ENCODE data around the gene LYPD6. TPM values are rescaled to one million over a fixed set of nuclear protein-coding genes. Genes with fewer than 3 reads are reported as not detected.

Gene LYPD6
- total RNA-seq, 1 donor from 2014 or later = 4.1 TPM

DNA sequence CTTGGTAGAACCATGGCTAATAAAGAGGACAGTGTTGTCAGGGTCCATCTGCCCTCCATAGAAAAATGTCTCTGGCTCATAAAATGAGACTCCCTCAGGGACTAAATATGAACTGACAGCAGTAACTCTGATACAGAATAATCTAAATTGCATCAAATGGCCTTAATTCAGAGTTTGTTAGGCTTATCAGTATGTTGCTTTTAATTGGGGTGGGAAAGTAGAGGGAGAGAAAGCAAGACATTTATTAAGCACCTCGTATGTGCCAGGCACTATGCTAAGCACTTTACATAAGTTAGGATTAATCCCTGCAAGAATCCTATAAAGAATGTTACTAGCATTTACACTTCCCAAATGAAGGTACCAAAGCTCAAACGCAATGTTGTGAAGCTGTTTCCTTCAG, 142.0 kb downstream of the LYPD6 start:
- H3K36me3 ChIP-seq = no peaks in the 10 kb centered on the region
- Mint-ChIP-seq H3K4me1 (peaks cover 13% of the 10 kb centered on the region), H3K27ac (no peak overlapping the region), H3K36me3 (peaks cover 12% of the 10 kb centered on the region), H3K27me3 (ENCODE audit: insufficient read depth, low read depth) (no peaks in the 10 kb centered on the region), H3K4me3 (no peak overlapping the region), H3K9me3 (no peaks in the 10 kb centered on the region)
- no peaks in the 10 kb centered on the region for H3K9me3 ChIP-seq (ENCODE audit: low read depth)
- H3K27ac ChIP-seq = no peak overlapping the region
- no peak overlapping the region for H3K4me2 ChIP-seq
- H3K9ac ChIP-seq = no peak overlapping the region
- no peak overlapping the region for H2AFZ ChIP-seq (replicated peaks)
- no peaks in the 10 kb centered on the region for H4K20me1 ChIP-seq (ENCODE audit: low read depth)
- no peaks in the 10 kb centered on the region for H3K4me1 ChIP-seq
- TF ChIP-seq, protein P1, sequence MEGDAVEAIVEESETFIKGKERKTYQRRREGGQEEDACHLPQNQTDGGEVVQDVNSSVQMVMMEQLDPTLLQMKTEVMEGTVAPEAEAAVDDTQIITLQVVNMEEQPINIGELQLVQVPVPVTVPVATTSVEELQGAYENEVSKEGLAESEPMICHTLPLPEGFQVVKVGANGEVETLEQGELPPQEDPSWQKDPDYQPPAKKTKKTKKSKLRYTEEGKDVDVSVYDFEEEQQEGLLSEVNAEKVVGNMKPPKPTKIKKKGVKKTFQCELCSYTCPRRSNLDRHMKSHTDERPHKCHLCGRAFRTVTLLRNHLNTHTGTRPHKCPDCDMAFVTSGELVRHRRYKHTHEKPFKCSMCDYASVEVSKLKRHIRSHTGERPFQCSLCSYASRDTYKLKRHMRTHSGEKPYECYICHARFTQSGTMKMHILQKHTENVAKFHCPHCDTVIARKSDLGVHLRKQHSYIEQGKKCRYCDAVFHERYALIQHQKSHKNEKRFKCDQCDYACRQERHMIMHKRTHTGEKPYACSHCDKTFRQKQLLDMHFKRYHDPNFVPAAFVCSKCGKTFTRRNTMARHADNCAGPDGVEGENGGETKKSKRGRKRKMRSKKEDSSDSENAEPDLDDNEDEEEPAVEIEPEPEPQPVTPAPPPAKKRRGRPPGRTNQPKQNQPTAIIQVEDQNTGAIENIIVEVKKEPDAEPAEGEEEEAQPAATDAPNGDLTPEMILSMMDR (IDR thresholded peaks at IDR 0.05) = no peak
- TF ChIP-seq EZH2phosphoT487 (IDR thresholded peaks at IDR 0.05) (no peak), EZH2 (IDR thresholded peaks at IDR 0.05) (no peak)
- H3K27me3 ChIP-seq = no peaks in the 10 kb centered on the region
- no peak overlapping the region for H3K4me3 ChIP-seq
- no peaks in the 10 kb centered on the region for H3K79me2 ChIP-seq (ENCODE audit: low read depth)
- H3F3A ChIP-seq (ENCODE audit: low read depth) = no peaks in the 10 kb centered on the region
- no peak for DNase-seq (ENCODE audit: low spot score)

DNA sequence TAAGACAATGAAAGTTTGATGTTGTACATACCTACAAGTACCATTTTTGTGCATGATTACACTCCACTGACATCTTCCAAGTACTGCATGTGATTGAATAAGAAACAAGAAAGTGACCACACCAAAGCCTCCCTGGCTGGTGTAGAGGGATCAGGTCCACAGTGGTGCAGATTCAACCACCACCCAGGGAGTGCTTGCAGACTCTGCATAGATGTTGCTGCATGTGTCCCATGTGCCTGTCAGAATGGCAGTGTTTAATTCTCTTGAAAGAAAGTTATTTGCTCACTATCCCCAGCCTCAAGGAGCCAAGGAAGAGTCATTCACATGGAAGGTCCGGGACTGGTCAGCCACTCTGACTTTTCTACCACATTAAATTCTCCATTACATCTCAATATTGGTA, 142.7 kb downstream of the LYPD6 start:
- no peak for TF ChIP-seq EZH2 (IDR thresholded peaks at IDR 0.05)
- no peak for TF ChIP-seq EZH2phosphoT487 (IDR thresholded peaks at IDR 0.05)
- TF ChIP-seq, protein P1 (IDR thresholded peaks at IDR 0.05) = no peak
- H3F3A ChIP-seq (ENCODE audit: low read depth) = no peaks in the 10 kb centered on the region
- Mint-ChIP-seq H3K4me3 (no peak overlapping the region), H3K9me3 (no peaks in the 10 kb centered on the region), H3K36me3 (peaks cover 12% of the 10 kb centered on the region), H3K4me1 (peaks cover 13% of the 10 kb centered on the region), H3K27ac (no peak overlapping the region), H3K27me3 (ENCODE audit: insufficient read depth, low read depth) (no peaks in the 10 kb centered on the region)
- H3K27me3 ChIP-seq = no peaks in the 10 kb centered on the region
- no peaks in the 10 kb centered on the region for H3K4me1 ChIP-seq
- H3K36me3 ChIP-seq = no peaks in the 10 kb centered on the region
- H3K9me3 ChIP-seq (ENCODE audit: low read depth) = no peaks in the 10 kb centered on the region
- H2AFZ ChIP-seq (replicated peaks) = no peak overlapping the region
- H3K9ac ChIP-seq = no peak overlapping the region
- H3K4me3 ChIP-seq = no peak overlapping the region
- H3K79me2 ChIP-seq (ENCODE audit: low read depth) = no peaks in the 10 kb centered on the region
- no peak overlapping the region for H3K4me2 ChIP-seq
- H4K20me1 ChIP-seq (ENCODE audit: low read depth) = no peaks in the 10 kb centered on the region
- no peak overlapping the region for H3K27ac ChIP-seq
- DNase-seq (ENCODE audit: low spot score) = no peak

DNA sequence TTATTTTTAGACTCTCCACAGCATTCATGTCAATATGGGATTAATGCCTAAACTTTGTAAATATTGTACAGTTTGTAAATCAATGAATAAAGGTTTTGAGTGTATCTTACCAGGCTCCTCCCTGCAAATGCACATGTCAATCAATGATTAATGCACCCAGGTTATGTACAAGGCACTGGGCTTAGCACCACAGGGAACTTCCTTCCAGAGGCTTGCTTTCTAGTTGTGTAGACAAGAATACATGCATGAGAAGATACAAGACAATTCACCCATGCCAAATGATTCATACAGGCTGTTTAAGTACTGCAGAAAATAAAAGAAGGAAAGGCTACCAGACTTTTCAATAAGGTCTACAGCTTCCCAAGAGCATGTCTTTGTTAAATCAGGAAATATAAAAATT, 143.1 kb downstream of the LYPD6 start:
- H3K79me2 ChIP-seq (ENCODE audit: low read depth) = no peaks in the 10 kb centered on the region
- Mint-ChIP-seq H3K27me3 (ENCODE audit: insufficient read depth, low read depth) (no peaks in the 10 kb centered on the region), H3K27ac (no peak overlapping the region), H3K4me1 (peaks cover 13% of the 10 kb centered on the region), H3K9me3 (no peaks in the 10 kb centered on the region), H3K36me3 (peaks cover 12% of the 10 kb centered on the region), H3K4me3 (no peak overlapping the region)
- no peaks in the 10 kb centered on the region for H4K20me1 ChIP-seq (ENCODE audit: low read depth)
- no peaks in the 10 kb centered on the region for H3K9me3 ChIP-seq (ENCODE audit: low read depth)
- H3K4me3 ChIP-seq = no peak overlapping the region
- H3K9ac ChIP-seq = no peak overlapping the region
- H3K4me2 ChIP-seq = no peak overlapping the region
- TF ChIP-seq, protein P1 (IDR thresholded peaks at IDR 0.05) = no peak
- TF ChIP-seq EZH2 (IDR thresholded peaks at IDR 0.05) (no peak), EZH2phosphoT487 (IDR thresholded peaks at IDR 0.05) (no peak)
- no peak for DNase-seq (ENCODE audit: low spot score)
- no peaks in the 10 kb centered on the region for H3K4me1 ChIP-seq
- no peak overlapping the region for H3K27ac ChIP-seq
- no peak overlapping the region for H2AFZ ChIP-seq (replicated peaks)
- H3K27me3 ChIP-seq = no peaks in the 10 kb centered on the region
- no peaks in the 10 kb centered on the region for H3F3A ChIP-seq (ENCODE audit: low read depth)
- no peaks in the 10 kb centered on the region for H3K36me3 ChIP-seq
